NOMO-1 treated with dmso at 0.1 percent for 144 hours (cell line): ENCODE data around the gene CSF1R.
"Not testable (repeated sequence)": the region's sequence is repeated elsewhere in the genome, so short reads cannot be mapped to it uniquely, and the experiment has no call there.

ENCODE experiments used
- DNase-seq: peaks from one replicate; lab custom pipeline; 2025; ENCODE audit not compliant: unreplicated experiment; lab: John Stamatoyannopoulos, UW

CSF1R gene

DNA sequence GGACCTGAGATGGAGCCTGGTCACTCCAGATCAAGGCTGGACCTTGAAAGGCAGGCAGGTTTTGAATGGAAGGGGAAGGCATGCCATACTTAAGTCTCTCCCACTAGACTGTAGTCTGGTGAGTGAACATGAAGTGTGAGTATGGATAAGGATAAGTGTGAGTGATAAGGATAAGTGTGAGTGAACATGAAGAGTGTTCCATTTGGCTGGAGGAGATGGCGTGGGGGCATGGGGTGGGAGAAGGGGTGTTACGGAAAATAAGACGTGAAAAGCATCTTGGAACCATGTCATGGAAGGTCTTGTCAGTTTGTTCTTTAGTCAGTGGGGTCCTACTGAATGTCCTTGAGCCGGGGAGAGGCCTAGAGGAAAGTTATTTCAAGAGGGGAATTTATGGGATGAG lies 53.0 kb downstream of the CSF1R start:
- no peak for DNase-seq

DNA sequence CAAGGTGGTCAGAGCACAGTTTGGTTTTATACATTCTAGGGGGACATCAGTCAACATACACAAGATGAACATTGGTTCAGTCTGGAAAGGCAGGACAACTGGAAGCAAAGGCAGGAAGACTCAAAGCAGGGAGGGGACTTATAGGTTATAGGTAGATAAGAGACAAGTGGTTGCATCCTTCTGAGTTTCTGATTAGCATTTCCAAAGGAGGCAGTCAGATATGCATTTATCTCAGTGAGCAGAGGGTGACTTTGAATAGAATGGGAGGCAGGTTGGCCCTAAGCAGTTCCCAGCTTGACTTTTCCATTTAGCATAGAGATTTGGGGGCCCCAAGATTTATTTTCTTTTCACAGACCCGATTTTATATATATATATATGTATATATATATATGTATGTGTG lies 58.3 kb downstream of the CSF1R start:
- DNase-seq = not testable (repeated sequence)

DNA sequence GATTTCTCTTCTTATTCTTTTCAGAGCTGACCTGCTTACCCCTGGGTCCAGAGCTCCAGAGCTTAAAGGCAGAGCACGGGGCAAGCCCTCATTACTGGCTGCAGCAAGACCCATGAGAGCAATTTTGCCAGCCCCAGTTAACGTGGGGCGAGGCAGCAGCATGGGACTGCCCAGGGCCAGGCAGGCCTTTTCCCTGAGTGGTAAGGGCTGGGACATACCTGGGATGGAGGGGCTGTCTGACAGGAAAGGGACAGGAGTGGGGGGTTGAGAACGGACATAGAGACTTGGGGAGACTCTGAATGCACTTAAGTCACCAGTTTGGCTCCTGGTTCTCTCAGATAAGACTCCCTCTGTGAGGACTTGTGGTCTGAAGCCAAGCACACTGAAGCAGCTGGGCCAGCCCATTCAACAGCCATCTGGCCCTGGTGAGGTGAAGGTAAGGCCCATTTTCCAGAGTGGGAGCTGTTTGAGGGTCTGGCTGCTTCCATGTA lies 59.6 kb downstream of the CSF1R start:
- no peak for DNase-seq

DNA sequence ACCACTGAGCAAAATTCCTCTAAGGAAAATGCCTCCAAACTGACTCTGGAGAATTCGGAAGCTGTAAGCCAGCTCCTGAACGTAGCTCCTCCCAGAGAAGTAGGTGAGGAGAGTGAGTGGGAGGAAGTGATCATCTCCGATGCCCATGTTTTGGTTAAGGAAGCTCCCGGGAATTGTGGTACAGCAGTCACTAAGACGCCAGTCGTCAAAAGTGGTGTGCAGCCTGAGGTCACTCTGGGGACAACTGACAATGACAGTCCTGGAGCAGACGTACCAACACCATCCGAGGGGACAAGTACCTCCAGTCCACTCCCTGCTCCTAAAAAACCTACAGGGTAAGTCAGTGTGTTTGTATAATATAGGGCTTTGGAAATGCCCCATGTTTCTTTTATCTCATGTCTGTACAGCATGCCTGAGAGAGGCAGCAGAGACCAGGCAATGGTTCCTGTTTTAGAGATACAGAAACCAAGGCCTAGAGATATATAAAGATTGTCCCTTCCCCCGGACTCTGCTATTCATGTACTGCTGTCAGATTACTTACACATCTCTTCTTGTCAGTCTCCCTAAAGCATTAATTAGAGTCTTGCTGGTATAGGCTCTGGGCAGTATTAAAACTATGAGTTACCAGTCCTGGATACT lies 61.9 kb downstream of the CSF1R start:
- DNase-seq = no peak

DNA sequence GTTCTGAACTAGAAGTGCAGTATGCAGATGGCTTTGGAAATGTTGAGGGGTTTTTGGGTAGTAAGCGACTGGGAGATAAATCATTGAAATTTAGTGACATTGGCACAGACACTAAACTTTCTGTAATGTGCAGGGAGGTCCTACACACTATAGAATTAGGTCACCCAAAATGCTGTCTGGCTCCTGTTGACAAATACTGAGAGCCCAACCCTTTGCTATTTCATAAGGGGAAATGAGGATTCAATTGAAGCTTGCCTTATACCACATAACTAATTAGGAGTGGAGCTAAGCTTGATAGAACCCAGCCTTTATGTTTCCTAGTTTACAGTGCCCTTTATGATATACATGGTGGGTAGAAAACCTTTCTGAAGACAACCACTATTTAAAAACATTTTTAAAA lies 63.2 kb downstream of the CSF1R start:
- no peak for DNase-seq

DNA sequence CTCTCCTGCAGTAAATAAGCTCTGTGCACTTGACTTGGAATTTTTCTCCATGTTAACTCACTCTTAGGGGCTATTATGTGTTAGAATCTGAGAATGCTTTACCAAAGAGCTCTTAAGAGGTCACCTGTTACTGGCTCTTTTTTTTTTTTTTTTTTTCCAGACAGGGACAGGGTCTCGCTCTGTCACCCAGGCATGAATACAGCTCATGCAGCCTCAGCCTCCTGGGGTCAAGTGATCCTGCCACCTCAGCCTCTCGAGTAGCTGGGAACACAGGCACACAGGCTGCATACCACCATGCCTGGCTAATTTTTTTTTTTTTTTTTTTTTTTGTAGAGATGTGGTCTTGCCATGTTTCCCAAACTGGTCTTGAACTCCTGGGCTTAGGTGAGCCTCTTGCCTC lies 63.7 kb downstream of the CSF1R start:
- DNase-seq = no peak

DNA sequence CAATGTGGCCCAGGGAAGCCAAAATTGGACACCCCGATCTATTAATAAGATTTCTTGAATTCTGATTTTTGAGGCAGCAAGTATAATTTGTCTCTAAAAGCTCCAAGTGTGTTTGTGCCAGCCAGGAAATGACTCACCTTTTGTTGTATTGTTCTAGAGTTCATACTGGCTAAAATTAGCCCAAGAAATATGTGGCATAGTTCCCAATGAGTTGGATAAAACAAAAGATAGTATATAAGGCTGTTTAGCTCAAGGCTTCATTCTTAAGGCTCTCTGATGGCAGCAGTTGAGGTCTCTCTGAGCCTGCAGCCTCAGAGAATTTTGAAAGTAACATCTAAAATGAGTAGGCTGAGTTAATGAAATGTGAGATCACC lies 64.2 kb downstream of the CSF1R start:
- DNase-seq = no peak

DNA sequence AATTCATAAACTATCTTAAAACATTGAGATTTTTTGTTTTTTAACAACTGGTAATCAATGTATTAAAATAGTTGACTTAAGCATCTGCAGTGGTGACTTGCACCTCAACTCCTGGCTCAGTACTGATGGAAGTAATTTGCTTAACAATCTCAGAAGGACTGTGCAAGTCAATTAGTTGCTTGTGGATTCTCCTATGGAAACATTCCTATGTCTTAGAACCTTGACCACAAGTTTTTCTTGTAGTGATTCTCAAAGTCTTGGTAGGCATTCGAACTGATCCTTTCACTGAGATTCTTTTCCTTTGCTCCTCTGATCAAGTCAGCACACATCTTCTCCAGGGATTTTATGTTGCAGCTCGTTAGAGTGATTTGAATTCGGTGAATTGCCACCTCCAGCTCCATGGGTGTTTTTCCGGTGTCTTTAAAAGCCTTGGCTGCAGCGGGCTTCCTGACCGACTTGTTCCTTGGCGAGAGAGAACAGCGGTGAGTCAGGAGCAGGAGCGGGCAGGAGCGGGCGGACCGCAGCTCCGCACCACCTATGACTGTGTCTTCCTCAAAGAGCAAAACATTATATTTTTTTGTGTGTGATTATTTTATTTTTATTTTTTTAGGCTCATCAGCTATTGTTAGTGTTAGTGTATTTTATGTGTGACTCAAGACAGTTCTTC lies 64.7 kb downstream of the CSF1R start:
- no peak for DNase-seq

DNA sequence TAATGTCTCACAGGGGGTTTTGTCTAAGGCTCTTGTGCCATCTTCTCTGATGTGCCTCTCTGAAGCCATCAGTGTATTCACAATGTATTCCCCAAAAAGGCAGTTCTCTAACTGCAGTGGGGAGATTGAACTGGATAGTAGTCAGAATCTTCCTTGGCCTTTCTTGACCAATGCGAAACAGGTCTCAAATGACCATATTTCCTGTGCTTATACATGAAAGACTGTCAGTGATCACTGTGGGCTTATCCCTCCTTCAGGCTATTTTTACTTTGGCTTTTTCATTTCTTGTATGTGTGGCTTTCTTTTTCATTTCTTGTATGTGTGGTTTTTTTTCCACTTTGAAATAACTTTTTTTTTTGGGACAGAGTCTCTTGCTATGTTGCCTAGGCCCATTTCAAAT lies 66.1 kb downstream of the CSF1R start:
- DNase-seq = no peak

DNA sequence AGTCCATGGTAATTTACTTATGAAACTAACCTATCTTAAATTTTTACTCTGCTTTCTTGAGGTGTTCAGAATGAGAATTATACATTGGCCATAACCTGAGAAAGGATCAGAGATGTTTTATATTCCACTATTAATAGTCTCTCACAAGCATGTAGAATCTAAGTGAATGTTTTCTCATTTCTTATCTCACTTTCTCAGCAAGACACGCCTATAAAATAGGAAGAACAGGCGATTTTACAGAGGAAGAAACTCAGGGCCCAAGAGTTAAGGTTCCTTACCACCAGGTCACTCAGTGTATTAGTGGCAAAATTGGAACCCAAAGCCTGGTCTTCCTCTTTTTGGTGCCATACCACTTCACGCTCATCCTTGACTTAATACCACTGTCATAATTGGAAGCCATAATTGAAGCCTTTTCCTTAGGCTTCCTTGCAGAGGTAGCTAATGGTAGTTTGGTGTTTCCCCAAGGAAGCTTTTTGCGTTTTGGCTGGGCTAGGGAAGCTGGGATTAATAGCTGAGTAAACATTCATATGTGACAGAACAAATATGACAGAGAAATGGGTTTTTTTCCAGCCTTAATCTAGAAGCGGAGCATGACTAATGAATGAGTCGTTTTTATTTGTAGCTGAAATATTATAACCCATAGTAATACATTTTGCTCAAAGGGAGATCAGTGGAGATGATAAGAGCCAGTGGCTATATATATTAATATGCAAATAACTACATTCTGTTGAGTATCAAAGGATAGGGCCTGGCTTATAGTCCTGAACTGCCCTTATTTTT lies 68.9 kb downstream of the CSF1R start:
- no peak for DNase-seq

DNA sequence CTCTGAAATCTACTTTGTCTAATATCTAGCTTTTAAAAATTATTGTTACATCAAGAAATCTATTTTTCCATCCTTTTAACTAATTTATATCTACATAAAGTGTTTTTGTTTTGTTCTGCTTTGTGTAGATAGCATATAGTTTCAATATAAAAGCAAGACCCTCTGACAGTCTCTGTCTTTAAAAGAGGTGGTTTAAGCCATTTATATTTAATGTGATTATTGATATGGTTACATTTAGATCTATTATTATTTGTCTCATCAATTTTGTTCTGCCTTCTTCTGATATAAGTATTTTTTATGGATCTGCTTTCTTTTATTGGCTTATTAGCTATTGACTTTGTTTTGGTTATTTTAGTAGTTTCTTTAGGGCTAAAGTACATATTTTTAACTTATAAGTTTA lies 69.8 kb downstream of the CSF1R start:
- no peak for DNase-seq

DNA sequence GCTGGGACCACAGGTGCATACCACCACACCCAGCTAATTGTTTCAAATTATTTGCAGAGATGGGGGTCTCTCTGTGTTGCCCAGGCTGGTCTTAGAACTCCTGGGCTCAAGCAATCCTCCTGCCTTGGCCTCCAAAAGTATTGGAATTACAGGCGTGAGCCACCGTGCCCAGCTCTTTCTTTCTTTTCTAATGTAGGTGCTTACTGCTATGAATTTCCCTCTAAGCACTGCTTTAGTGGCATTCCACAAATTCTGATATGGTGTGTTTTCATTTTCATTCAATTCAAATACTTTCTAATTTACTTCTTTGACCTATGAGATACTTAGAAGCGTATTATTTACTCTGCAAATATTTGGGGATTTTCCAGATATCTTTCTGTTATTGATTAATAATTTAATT lies 70.9 kb downstream of the CSF1R start:
- DNase-seq = no peak

DNA sequence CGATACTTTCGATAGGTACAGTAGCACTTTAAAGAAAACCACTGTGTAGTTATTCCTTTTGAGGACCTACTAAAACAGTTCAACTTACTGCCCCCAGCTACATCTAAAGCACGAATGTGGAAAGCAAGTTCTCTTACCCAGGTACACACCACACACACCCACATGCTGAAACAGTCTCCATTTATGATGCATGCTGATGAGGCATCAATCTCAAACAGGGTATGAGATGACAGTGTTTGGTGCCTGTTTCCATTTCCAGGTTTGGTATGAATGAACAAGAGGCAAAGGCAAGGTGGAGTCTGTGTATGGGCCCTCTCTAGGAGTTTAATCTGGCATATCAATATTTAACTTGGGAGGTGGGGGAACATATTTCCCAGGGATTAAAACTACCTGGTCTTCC lies 71.9 kb downstream of the CSF1R start:
- DNase-seq = no peak

DNA sequence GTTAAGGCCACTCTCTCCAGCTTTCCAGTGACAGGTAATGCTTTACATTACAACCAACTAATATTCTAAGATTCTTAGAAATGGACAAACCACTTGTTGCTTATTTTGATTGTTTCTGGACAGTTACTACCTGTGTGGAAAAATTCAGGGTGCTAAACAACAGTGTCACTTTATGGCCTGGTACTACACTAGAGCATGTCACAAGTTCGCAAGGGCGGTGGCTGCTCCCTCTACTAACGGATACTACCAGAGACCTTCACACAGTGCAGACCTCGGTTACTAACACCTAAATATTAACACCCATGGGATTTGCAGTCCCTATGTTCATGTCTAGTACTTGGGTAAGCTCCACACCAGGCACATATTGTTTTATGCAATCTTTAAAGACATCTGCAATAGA lies 72.4 kb downstream of the CSF1R start:
- DNase-seq = no peak

DNA sequence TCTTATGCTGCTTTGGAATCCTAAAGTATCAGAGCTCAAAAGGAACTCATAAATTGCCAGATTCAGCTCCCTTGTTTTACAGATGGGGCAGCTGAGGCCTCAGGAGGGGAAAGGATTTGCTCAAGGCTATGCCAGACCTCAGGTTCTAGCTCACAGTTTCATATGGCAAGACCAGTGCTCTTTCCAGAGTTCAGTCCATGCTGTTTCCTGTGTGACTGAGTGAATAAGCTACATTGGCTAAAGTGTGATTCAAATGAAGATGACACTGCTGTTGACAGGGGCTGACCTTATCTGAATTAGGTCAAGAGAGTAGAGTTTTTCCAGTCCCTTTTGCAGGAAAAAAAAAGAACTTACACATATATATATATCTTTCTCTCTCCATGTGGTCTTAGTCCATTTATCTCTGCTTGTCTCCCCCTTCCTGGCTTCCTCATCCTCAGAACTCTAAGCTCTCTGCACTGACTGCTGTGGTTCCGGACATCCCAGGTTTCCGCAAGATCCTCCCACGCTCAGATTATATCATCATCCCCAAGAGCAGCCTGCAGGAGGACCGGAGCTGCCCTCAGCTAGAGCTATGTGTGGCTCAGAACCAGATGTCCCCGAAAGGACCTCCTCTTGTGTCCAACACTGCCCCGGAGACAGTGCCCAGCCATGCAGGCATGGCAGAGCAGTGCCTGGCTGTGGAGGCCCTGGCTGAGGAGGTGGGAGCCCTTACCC lies 76.5 kb downstream of the CSF1R start:
- no peak for DNase-seq

DNA sequence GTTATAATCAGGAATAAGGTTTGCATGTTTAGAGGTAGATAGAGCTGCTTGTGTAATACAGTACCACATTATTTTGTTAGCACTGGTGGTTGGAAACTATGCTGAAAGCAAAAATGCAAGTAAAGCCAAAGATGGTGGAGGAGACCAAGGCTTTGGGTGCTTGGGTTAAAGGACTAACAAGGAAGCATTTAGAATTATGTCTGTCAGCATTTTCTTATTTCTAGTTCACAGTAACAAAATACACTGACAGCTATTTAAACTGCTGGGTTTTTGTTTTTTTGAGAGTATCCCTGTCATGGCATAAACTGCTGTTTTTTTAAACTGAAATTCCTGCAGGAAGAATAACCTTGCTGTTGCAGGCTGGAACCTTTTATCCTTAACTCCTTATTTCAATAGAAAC lies 79.3 kb downstream of the CSF1R start:
- no peak for DNase-seq

DNA sequence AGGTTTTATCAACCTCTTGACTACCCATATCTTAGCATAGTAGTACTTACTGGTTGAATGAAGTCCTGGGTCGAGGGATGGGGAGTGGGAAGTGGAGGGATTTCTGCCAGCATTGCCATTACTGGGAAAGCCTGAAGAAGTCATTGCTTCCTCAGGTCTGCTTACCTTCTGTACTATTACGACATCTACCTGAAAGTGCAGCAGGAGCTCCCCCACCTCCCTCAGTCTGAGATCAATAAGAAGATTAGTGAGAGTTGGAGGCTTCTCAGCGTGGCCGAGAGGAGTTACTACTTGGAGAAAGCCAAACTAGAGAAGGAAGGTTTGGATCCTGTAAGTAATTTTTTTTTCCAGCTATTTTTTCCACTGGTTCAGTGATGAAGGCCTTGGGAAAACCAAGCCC lies 80.0 kb downstream of the CSF1R start:
- DNase-seq = no peak
